ENCODE measurements around the gene MXI1. TPM values are rescaled to one million over a fixed set of nuclear protein-coding genes. Genes with fewer than 3 reads are reported as not detected.

Gene MXI1
- total and polyA plus RNA-seq, 9 donors: 41.9 to 100 (median 63.5) TPM

DNA sequence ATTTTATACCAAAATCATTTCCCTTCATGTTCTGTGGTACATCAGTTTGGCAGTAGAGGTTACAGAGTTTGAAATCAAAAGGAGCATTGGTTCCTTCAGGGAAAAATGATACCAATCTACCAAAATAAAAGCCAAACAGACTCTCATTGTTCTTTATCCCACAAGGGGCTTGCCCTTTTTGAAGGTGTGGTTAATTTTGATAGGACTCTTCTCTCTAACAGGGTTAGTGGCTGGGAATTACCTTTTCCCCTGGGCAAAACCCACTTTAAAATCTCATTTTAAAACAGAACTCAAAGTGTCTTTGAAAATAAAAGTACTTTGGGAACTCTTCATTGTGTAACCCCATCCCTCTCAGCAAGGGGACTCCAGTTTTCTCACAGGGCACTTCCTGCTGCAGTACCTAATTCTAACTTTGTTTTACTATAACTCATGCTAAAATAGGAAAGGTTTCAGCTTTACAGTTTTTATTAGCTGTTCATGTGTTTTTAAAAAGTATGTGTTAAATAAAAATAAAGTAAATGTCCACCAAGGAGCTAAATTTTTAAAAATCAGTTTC lies 66.7 kb downstream of the MXI1 start:
- Histone ChIP-seq H3K4me3 (no peak overlapping the region), H3K36me3 (no peaks in the 10 kb centered on the region), H3K27ac (no peak overlapping the region), H3K4me1 (ENCODE audit: insufficient read depth) (peaks cover 6% of the 10 kb centered on the region), H3K27me3 (no peaks in the 10 kb centered on the region), H3K9me3 (no peaks in the 10 kb centered on the region)
- no peak for DNase-seq
- intact Hi-C loops (cut with DNase I): loop anchor here in 2 of 4 donors (5.0 to 10.0 kb wide), 2 partner anchors 47 to 49 kb away; no protein-coding TSS in a partner anchor
- no peak for TF ChIP-seq POLR2A (IDR thresholded peaks at IDR 0.05)
- TF ChIP-seq, protein P1, sequence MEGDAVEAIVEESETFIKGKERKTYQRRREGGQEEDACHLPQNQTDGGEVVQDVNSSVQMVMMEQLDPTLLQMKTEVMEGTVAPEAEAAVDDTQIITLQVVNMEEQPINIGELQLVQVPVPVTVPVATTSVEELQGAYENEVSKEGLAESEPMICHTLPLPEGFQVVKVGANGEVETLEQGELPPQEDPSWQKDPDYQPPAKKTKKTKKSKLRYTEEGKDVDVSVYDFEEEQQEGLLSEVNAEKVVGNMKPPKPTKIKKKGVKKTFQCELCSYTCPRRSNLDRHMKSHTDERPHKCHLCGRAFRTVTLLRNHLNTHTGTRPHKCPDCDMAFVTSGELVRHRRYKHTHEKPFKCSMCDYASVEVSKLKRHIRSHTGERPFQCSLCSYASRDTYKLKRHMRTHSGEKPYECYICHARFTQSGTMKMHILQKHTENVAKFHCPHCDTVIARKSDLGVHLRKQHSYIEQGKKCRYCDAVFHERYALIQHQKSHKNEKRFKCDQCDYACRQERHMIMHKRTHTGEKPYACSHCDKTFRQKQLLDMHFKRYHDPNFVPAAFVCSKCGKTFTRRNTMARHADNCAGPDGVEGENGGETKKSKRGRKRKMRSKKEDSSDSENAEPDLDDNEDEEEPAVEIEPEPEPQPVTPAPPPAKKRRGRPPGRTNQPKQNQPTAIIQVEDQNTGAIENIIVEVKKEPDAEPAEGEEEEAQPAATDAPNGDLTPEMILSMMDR (IDR thresholded peaks at IDR 0.05): no peak
- TF ChIP-seq EP300 (IDR thresholded peaks at IDR 0.05): no peak

DNA sequence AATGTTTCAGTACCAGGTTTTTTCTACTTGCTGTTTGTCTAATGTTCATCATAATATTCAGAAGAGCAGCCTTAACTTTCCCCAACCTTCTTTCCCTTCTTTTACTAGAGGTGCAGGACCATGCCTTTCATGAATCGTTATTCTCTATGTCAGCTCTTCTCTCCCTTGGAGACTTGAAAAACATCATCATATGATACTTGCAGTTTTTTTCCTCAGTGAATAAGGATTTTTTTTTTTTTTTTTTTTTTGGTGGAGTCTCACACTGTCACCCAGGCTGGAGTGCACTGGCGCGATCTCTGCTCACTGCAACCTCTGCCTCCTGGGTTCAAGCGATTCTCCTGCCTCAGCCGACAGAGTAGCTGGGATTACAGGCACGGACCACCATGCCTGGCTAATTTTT lies 67.2 kb downstream of the MXI1 start:
- TF ChIP-seq POLR2A (IDR thresholded peaks at IDR 0.05): no peak
- TF ChIP-seq, protein P1 (IDR thresholded peaks at IDR 0.05): no peak
- TF ChIP-seq EP300 (IDR thresholded peaks at IDR 0.05): no peak
- no peaks in the 10 kb centered on the region for H3K36me3 ChIP-seq
- H3K9me3 ChIP-seq: no peaks in the 10 kb centered on the region
- H3K27me3 ChIP-seq: no peaks in the 10 kb centered on the region
- H3K4me3 ChIP-seq: no peak overlapping the region
- H3K4me1 ChIP-seq (ENCODE audit: insufficient read depth): peaks cover 6% of the 10 kb centered on the region
- DNase-seq: no peak
- intact Hi-C loops (cut with DNase I): loop anchor here (5.0 to 10.0 kb wide), 5 partner anchors 47 to 137 kb away; partner anchors contain the start of gene MXI1 (in 2 of the 4)
- 84 to 85% (median 85%) methylated on average over 6 of the region's 6 CpGs for WGBS, 3 donors
- no peak overlapping the region for H3K27ac ChIP-seq

DNA sequence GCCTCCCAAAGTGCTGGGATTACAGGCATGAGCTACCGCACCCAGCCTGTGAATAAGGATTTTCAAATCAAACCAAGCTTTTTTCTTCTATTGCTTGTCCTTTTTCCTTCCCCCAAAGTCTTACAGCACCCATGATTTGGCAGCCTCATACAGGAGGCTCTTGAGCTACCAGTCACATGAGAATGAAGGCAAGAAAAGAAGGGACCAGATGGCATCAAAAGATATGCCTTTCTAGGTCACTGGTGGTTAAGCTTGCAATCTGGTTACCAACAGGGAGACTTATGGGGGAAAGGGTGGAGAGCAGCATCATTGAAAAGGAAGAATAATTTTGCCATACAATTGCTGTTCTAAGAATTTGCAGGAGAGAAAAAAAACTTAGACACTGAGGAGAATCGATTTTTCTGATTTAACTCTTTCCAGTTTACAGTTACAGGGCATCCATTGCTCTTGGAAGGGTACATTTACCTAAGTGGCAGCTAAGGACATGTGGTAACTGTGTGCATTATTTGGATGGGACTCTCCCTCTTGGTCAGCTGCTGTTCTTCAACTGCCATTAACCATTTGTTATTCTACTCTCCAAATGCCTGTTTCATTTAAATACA lies 67.8 kb downstream of the MXI1 start:
- intact Hi-C loops (cut with DNase I): loop anchor here in 3 of 4 donors (5.0 to 10.0 kb wide), 4 partner anchors 50 to 138 kb away; partner anchors contain the start of gene MXI1 (in 2 of the 3)
- TF ChIP-seq, protein P1 (IDR thresholded peaks at IDR 0.05): no peak
- TF ChIP-seq POLR2A (IDR thresholded peaks at IDR 0.05): no peak
- no peak for TF ChIP-seq EP300 (IDR thresholded peaks at IDR 0.05)

DNA sequence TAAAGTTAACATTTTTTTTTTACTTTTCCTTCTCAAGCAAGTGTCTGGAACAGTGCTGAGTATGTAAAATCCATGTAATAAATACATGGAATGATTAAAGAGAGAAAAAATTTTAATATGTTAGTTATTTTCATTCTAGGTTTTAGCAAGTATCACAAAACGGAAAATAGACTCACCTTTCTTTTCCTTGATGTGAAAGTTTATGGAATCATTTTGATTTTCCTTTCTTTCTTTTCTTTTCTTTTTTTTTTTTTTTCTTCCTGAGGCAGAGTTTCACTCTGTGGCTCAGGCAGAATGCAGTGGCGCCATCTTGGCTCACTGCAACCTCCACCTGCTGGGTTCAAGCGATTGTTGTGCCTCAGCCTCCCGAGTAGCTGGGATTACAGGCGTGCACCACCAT lies 69.2 kb downstream of the MXI1 start:
- TF ChIP-seq EP300 (IDR thresholded peaks at IDR 0.05) (no peak), POLR2A (IDR thresholded peaks at IDR 0.05) (no peak)
- TF ChIP-seq, protein P1 (IDR thresholded peaks at IDR 0.05): no peak
- Histone ChIP-seq H3K27me3 (no peaks in the 10 kb centered on the region), H3K4me3 (no peak overlapping the region), H3K4me1 (ENCODE audit: insufficient read depth) (peaks cover 4% of the 10 kb centered on the region), H3K36me3 (no peaks in the 10 kb centered on the region), H3K27ac (no peak overlapping the region), H3K9me3 (no peaks in the 10 kb centered on the region)
- 94 to 97% (median 94%) methylated on average over 5 of the region's 5 CpGs for WGBS, 3 donors
- no peak for DNase-seq
- intact Hi-C loops (cut with DNase I): loop anchor here in 3 of 4 donors (5.0 to 10.0 kb wide), 4 partner anchors 52 to 139 kb away; partner anchors contain the start of gene MXI1 (in 2 of the 3)

More for the DNA sequence above, 67.8 kb downstream of the MXI1 start:
- DNase-seq: no peak
- H3K27me3 ChIP-seq: no peaks in the 10 kb centered on the region
- no peak overlapping the region for H3K4me3 ChIP-seq
- H3K27ac ChIP-seq: no peak overlapping the region
- no peaks in the 10 kb centered on the region for H3K36me3 ChIP-seq
- H3K4me1 ChIP-seq (ENCODE audit: insufficient read depth): peaks cover 6% of the 10 kb centered on the region
- 53 to 68% (median 56%) methylated on average over 2 of the region's 2 CpGs for WGBS, 3 donors
- no peaks in the 10 kb centered on the region for H3K9me3 ChIP-seq
